Measurements from ENCODE around the gene HDDC2. TPM values are rescaled to one million over a fixed set of nuclear protein-coding genes. Genes with fewer than 3 reads are reported as not detected.

Gene HDDC2
- total and polyA plus RNA-seq, 2 experiments from 2014 or later, result 69.5 to 131 TPM

GRCh38 chr6:125275779-125276178, 26.0 kb downstream of the HDDC2 start:
- no peak for DNase-seq (ENCODE audit: low spot score)
- Mint-ChIP-seq H3K36me3 (ENCODE audit: low read depth) (peaks cover 36% of the 10 kb centered on the region), H3K27me3 (ENCODE audit: insufficient read depth, low read depth, poor library complexity) (peaks cover 2% of the 10 kb centered on the region), H3K9me3 (peaks cover 2% of the 10 kb centered on the region; the same call in 1 of the 3 replicates), H3K27ac (no peak overlapping the region), H3K4me3 (no peak overlapping the region), H3K4me1 (peaks cover 14% of the 10 kb centered on the region; the same call in 2 of the 3 replicates)
- H3F3A ChIP-seq (replicated peaks; ENCODE audit: low read depth), result no peaks in the 10 kb centered on the region
- peaks cover 5% of the 10 kb centered on the region; the same call in 1 of the 2 replicates for H3K4me1 ChIP-seq (ENCODE audit: insufficient read depth)
- H3K9me2 ChIP-seq (ENCODE audit: insufficient read depth), result no peaks in the 10 kb centered on the region
- no peaks in the 10 kb centered on the region; the same call in none of the 2 replicates for H4K20me1 ChIP-seq (replicated peaks; ENCODE audit: insufficient read depth)
- H3K79me2 ChIP-seq (replicated peaks; ENCODE audit: insufficient read depth), result no peaks in the 10 kb centered on the region
- H3K4me3 ChIP-seq, result no peak overlapping the region
- no peak for ATAC-seq
- no peaks in the 10 kb centered on the region for H3K27me3 ChIP-seq (ENCODE audit: insufficient read depth)
- H2AFZ ChIP-seq, result no peak overlapping the region
- TF ChIP-seq ZNF114 (CRISPR knock-in tag; IDR thresholded peaks at IDR 0.05) (no peak), CREB1 (CRISPR knock-in tag; IDR thresholded peaks at IDR 0.05; ENCODE audit: low read depth) (no peak)
- no peak overlapping the region for H3K27ac ChIP-seq (ENCODE audit: low read depth)
- 0 out of 2 replicates have a peak, but pooled peaks cover 7% of the 10 kb centered on the region for H3K36me3 ChIP-seq (ENCODE audit: insufficient read depth)
- no peak overlapping the region for H3K4me2 ChIP-seq

- no peak for ATAC-seq
- Histone ChIP-seq H3K4me3 (no peak overlapping the region), H3K27ac (ENCODE audit: low read depth) (no peak overlapping the region), H3K9me2 (ENCODE audit: insufficient read depth) (0 out of 2 replicates have a peak, but pooled peaks cover 5% of the 10 kb centered on the region), H2AFZ (no peak overlapping the region), H3K36me3 (ENCODE audit: insufficient read depth) (0 out of 2 replicates have a peak, but pooled peaks cover 7% of the 10 kb centered on the region), H3K27me3 (ENCODE audit: insufficient read depth) (no peaks in the 10 kb centered on the region), H4K20me1 (replicated peaks; ENCODE audit: insufficient read depth) (no peaks in the 10 kb centered on the region; the same call in none of the 2 replicates), H3K79me2 (replicated peaks; ENCODE audit: insufficient read depth) (no peaks in the 10 kb centered on the region), H3K4me2 (no peak overlapping the region), H3F3A (replicated peaks; ENCODE audit: low read depth) (no peaks in the 10 kb centered on the region), H3K4me1 (ENCODE audit: insufficient read depth) (peaks cover 5% of the 10 kb centered on the region; the same call in 1 of the 2 replicates)
- Mint-ChIP-seq H3K4me1 (peaks cover 10% of the 10 kb centered on the region; the same call in 2 of the 3 replicates), H3K36me3 (ENCODE audit: low read depth) (peaks cover 27% of the 10 kb centered on the region), H3K27ac (no peak overlapping the region), H3K4me3 (no peak overlapping the region), H3K9me3 (no peaks in the 10 kb centered on the region), H3K27me3 (ENCODE audit: insufficient read depth, low read depth, poor library complexity) (no peaks in the 10 kb centered on the region)
- no peak for DNase-seq (ENCODE audit: low spot score)
- TF ChIP-seq NANOG (IDR thresholded peaks at IDR 0.05; ENCODE audit: borderline replicate concordance) (no peak), REST (IDR thresholded peaks at IDR 0.05; ENCODE audit: unreplicated experiment) (no peak), CREB1 (CRISPR knock-in tag; IDR thresholded peaks at IDR 0.05; ENCODE audit: low read depth) (no peak), POLR2AphosphoS5 (IDR thresholded peaks at IDR 0.05; ENCODE audit: low read depth) (no peak), EZH2 (IDR thresholded peaks at IDR 0.05; ENCODE audit: low read depth, unreplicated experiment) (no peak), CTCF (conservative IDR thresholded peaks at IDR 0.05; ENCODE audit: low read depth in 2 of 2) (no peak), ZNF331 (CRISPR knock-in tag; IDR thresholded peaks at IDR 0.05; ENCODE audit: low read depth) (no peak), ZNF114 (CRISPR knock-in tag; IDR thresholded peaks at IDR 0.05) (no peak), EZH2phosphoT487 (IDR thresholded peaks at IDR 0.05; ENCODE audit: unreplicated experiment) (no peak), JUNB (IDR thresholded peaks at IDR 0.05; ENCODE audit: unreplicated experiment) (no peak)
Observed at GRCh38 chr6:125274935-125275334, 26.8 kb downstream of the HDDC2 start.
